ENCODE measurements around the gene SLCO2A1.

DNA sequence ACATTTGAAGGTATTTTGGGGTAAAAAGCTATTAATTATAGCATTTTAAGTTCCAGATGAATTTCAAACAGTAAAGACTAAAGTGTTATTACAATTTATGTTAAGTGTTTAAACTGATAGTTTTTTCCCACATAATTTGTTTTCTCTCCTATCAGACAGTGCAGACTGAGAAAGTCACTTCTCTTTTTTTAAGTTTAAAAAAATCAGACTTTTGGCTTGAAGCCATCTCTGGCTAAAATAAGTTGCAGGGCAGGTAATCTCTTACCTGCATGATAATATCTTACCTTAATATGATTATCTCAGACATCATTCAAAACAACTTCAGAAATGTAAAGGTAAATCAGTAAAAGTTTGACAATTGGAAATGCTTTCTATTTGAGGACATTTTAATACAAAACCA is 112.6 kb downstream of the SLCO2A1 start:
- TF ChIP-seq, protein P1, sequence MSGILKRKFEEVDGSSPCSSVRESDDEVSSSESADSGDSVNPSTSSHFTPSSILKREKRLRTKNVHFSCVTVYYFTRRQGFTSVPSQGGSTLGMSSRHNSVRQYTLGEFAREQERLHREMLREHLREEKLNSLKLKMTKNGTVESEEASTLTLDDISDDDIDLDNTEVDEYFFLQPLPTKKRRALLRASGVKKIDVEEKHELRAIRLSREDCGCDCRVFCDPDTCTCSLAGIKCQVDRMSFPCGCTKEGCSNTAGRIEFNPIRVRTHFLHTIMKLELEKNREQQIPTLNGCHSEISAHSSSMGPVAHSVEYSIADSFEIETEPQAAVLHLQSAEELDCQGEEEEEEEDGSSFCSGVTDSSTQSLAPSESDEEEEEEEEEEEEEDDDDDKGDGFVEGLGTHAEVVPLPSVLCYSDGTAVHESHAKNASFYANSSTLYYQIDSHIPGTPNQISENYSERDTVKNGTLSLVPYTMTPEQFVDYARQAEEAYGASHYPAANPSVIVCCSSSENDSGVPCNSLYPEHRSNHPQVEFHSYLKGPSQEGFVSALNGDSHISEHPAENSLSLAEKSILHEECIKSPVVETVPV (CRISPR knock-in tag; IDR thresholded peaks at IDR 0.05) = no peak
- TF ChIP-seq ZFP3 (CRISPR knock-in tag; IDR thresholded peaks at IDR 0.05) (no peak), ARNTL (CRISPR knock-in tag; IDR thresholded peaks at IDR 0.05; ENCODE audit: borderline replicate concordance, low read depth) (no peak), ZNF8 (CRISPR knock-in tag; IDR thresholded peaks at IDR 0.05) (no peak), GLIS3 (CRISPR knock-in tag; IDR thresholded peaks at IDR 0.05) (no peak)
